NCI-H187 (cell line): ENCODE data around the gene BCL2L12.

Experiments
- DNase-seq, 2 experiments: peaks; one replicate each; lab custom pipeline; 2025; lab: John Stamatoyannopoulos, UW

Gene BCL2L12

GRCh38 chr19:49685845-49686332, 20.2 kb downstream of the BCL2L12 start:
- DNase-seq: no peak

- no peak for DNase-seq
These were observed 20.9 kb downstream of the BCL2L12 start for GRCh38 chr19:49686503-49687088.

- DNase-seq: no peak
These were observed 21.4 kb downstream of the BCL2L12 start for GRCh38 chr19:49687150-49687549.

GRCh38 chr19:49687566-49688316, 22.0 kb downstream of the BCL2L12 start:
- no peak for DNase-seq

GRCh38 chr19:49688531-49689132, 22.9 kb downstream of the BCL2L12 start:
- DNase-seq: no peak

- peak; percentile 39 to 43 for DNase-seq
These were observed 23.7 kb downstream of the BCL2L12 start, which contains the start of gene ADM5 for GRCh38 chr19:49689133-49690078. Gene ADM5, plus strand, starts transcription at chr19:49689594. Its CDS starts 244 bp downstream, at chr19:49689838.

GRCh38 chr19:49690079-49690655, 24.4 kb downstream of the BCL2L12 start:
- DNase-seq: no peak

GRCh38 chr19:49690656-49691242, 25.0 kb downstream of the BCL2L12 start, which contains the start of gene CPT1C:
Gene CPT1C, plus strand, starts transcription at chr19:49691116. Its CDS starts 1,137 bp downstream, at chr19:49692253.
- DNase-seq: peak; percentile 86 to 94

- peak; percentile 65 to 84 for DNase-seq
These were observed 25.8 kb downstream of the BCL2L12 start for GRCh38 chr19:49691243-49692146.

- DNase-seq: no peak
These were observed 26.4 kb downstream of the BCL2L12 start for GRCh38 chr19:49692147-49692506.

GRCh38 chr19:49696115-49696514, 30.4 kb downstream of the BCL2L12 start:
- no peak for DNase-seq

GRCh38 chr19:49696865-49697264, 31.1 kb downstream of the BCL2L12 start:
- no peak for DNase-seq

GRCh38 chr19:49699364-49699763, 33.6 kb downstream of the BCL2L12 start:
- no peak for DNase-seq

GRCh38 chr19:49700563-49700962, 34.8 kb downstream of the BCL2L12 start:
- no peak for DNase-seq

- no peak for DNase-seq
These were observed 35.6 kb downstream of the BCL2L12 start for GRCh38 chr19:49701271-49701786.

- DNase-seq: no peak
These were observed 39.3 kb downstream of the BCL2L12 start for GRCh38 chr19:49704888-49705642.

GRCh38 chr19:49705919-49706318, 40.2 kb downstream of the BCL2L12 start:
- DNase-seq: no peak

- no peak for DNase-seq
These were observed 44.7 kb downstream of the BCL2L12 start for GRCh38 chr19:49710372-49710951.
